MG63 (cell line): ENCODE data around the gene ATAD3B. TPM values are rescaled to one million over a fixed set of nuclear protein-coding genes. Genes with fewer than 3 reads are reported as not detected.

ENCODE experiments used
- DNase-seq: peaks from one replicate; pipeline ENCODE4 v3.0.0-alpha.2; 2020
- H3K27me3 ChIP-seq: fragments of 250-450 bp; sonication (Bioruptor Pico); 2 replicates; pipeline ENCODE4 v1.5.1; 2020; ENCODE audit warnings: mild to moderate bottlenecking, moderate library complexity
- H3K36me3 ChIP-seq: fragments of 250-450 bp; sonication (Bioruptor Pico); 2 replicates; pipeline ENCODE4 v1.5.1; 2020; ENCODE audit warnings: mild to moderate bottlenecking, moderate library complexity
- H3K4me3 ChIP-seq: fragments of 250-450 bp; sonication (Bioruptor Pico); 2 replicates; pipeline ENCODE4 v1.5.1; 2020; ENCODE audit warnings: mild to moderate bottlenecking, moderate library complexity
- H3K9me3 ChIP-seq: fragments of 250-450 bp; sonication (Bioruptor Pico); 2 replicates; pipeline ENCODE4 v1.5.1; 2020; ENCODE audit warnings: mild to moderate bottlenecking, moderate library complexity
- total RNA-seq: library from RNA; depleted of rRNA; stranded (reverse); fragments of >200 nt; shearing (Covaris generic); gene quantifications from 2 replicates; pipeline ENCODE4 v1.2.3, GENCODE V29; 2014; ENCODE audit warnings: low replicate concordance; rRNA removed

Gene ATAD3B
- total RNA-seq, 1 experiment from 2014 or later: 36.6 TPM

GRCh38 chr1:1540090-1540817 is 68.7 kb downstream of the ATAD3B start, which contains the start of gene TMEM240:
Gene TMEM240 (minus strand): TSS chr1:1540624. CDS start chr1:1540346, 278 bp downstream.
- H3K27me3 ChIP-seq: no peaks in the 10 kb centered on the region
- H3K4me3 ChIP-seq: no peak within 1 kb of the TSS
- DNase-seq: no peak
- H3K9me3 ChIP-seq: no peaks in the 10 kb centered on the region
- peaks cover 33% of the 10 kb centered on the region for H3K36me3 ChIP-seq

GRCh38 chr1:1540818-1541628 is 69.5 kb downstream of the ATAD3B start:
- no peaks in the 10 kb centered on the region for H3K9me3 ChIP-seq
- H3K4me3 ChIP-seq: no peak overlapping the region
- H3K27me3 ChIP-seq: no peaks in the 10 kb centered on the region
- DNase-seq: no peak
- H3K36me3 ChIP-seq: peaks cover 36% of the 10 kb centered on the region

GRCh38 chr1:1541956-1542765 is 70.6 kb downstream of the ATAD3B start:
- no peaks in the 10 kb centered on the region for H3K9me3 ChIP-seq
- no peaks in the 10 kb centered on the region for H3K27me3 ChIP-seq
- no peak for DNase-seq
- H3K36me3 ChIP-seq: peaks cover 41% of the 10 kb centered on the region
- H3K4me3 ChIP-seq: no peak overlapping the region

GRCh38 chr1:1542766-1543705 is 71.5 kb downstream of the ATAD3B start:
- no peak for DNase-seq
- Histone ChIP-seq H3K9me3 (no peaks in the 10 kb centered on the region), H3K4me3 (no peak overlapping the region), H3K36me3 (peaks cover 36% of the 10 kb centered on the region), H3K27me3 (no peaks in the 10 kb centered on the region)

- Histone ChIP-seq H3K4me3 (no peak overlapping the region), H3K36me3 (peaks cover 35% of the 10 kb centered on the region), H3K9me3 (no peaks in the 10 kb centered on the region), H3K27me3 (no peaks in the 10 kb centered on the region)
- no peak for DNase-seq
Measured at GRCh38 chr1:1543706-1544099, 72.1 kb downstream of the ATAD3B start.

- Histone ChIP-seq H3K36me3 (peaks cover 32% of the 10 kb centered on the region), H3K4me3 (no peak overlapping the region)
Measured at GRCh38 chr1:1544544-1544943, 73.0 kb downstream of the ATAD3B start.

More at GRCh38 chr1:1544544-1544943, 73.0 kb downstream of the ATAD3B start:
- no peaks in the 10 kb centered on the region for H3K27me3 ChIP-seq
- DNase-seq: no peak
- no peaks in the 10 kb centered on the region for H3K9me3 ChIP-seq

Other genes starting within 250 kb of the ATAD3B start
- gene SDF4, start 239.8 kb upstream of the ATAD3B start, total RNA-seq: 93.0 and 126 TPM in 2 replicates
- gene B3GALT6, start 239.5 kb upstream of the ATAD3B start, total RNA-seq: 36.6 and 37.4 TPM in 2 replicates
- gene C1QTNF12, start 225.0 kb upstream of the ATAD3B start, total RNA-seq: 0.26 TPM in 1 of 2 replicates, not detected in the other
- 66.2 and 94.1 TPM in 2 replicates for gene UBE2J2, start 197.9 kb upstream of the ATAD3B start, total RNA-seq
- gene SCNN1D, start 191.3 kb upstream of the ATAD3B start, total RNA-seq: 0.20 and 2.5 TPM in 2 replicates
- 20.0 and 24.2 TPM in 2 replicates for gene ACAP3, start 163.8 kb upstream of the ATAD3B start, total RNA-seq
- gene PUSL1, start 163.2 kb upstream of the ATAD3B start, total RNA-seq: 46.7 and 53.3 TPM in 2 replicates
- 55.9 and 70.5 TPM in 2 replicates for gene INTS11, start 147.1 kb upstream of the ATAD3B start, total RNA-seq
- gene CPTP, start 147.0 kb upstream of the ATAD3B start, total RNA-seq: 18.1 and 31.1 TPM in 2 replicates
- not detected in 2 replicates for gene TAS1R3, start 140.5 kb upstream of the ATAD3B start, total RNA-seq
- gene DVL1, start 122.3 kb upstream of the ATAD3B start, total RNA-seq: 55.3 and 107 TPM in 2 replicates
- gene MXRA8, start 113.2 kb upstream of the ATAD3B start, total RNA-seq: 259 and 316 TPM in 2 replicates
- gene AURKAIP1, start 96.6 kb upstream of the ATAD3B start, total RNA-seq: 94.2 and 226 TPM in 2 replicates
- 45.1 and 47.9 TPM in 2 replicates for gene CCNL2, start 72.4 kb upstream of the ATAD3B start, total RNA-seq
- gene MRPL20, start 64.5 kb upstream of the ATAD3B start, total RNA-seq: 32.0 and 55.2 TPM in 2 replicates
- gene ANKRD65, start 50.5 kb upstream of the ATAD3B start, total RNA-seq: not detected in 2 replicates
- gene VWA1, start 36.1 kb upstream of the ATAD3B start, total RNA-seq: 0.59 and 6.2 TPM in 2 replicates
- gene ATAD3C, start 22.1 kb upstream of the ATAD3B start, total RNA-seq: not detected in 2 replicates
- 66.9 and 74.6 TPM in 2 replicates for gene ATAD3A, start 40.4 kb downstream of the ATAD3B start, total RNA-seq
- not detected in 2 replicates for gene TMEM240, start 68.9 kb downstream of the ATAD3B start, total RNA-seq
- gene SSU72, start 103.1 kb downstream of the ATAD3B start, total RNA-seq: 168 and 203 TPM in 2 replicates
- gene FNDC10, start 128.4 kb downstream of the ATAD3B start, total RNA-seq: 4.0 and 8.7 TPM in 2 replicates
- gene MIB2, start 143.7 kb downstream of the ATAD3B start, total RNA-seq: 26.4 and 66.8 TPM in 2 replicates
- gene MMP23B, start 160.4 kb downstream of the ATAD3B start, total RNA-seq: 1.6 TPM in 1 of 2 replicates, not detected in the other
- gene CDK11B, start 187.2 kb downstream of the ATAD3B start, total RNA-seq: 4.5 and 12.8 TPM in 2 replicates
- 14.2 and 21.7 TPM in 2 replicates for gene SLC35E2B, start 221.0 kb downstream of the ATAD3B start, total RNA-seq